Measurements from ENCODE around the gene LRRC56.

DNA sequence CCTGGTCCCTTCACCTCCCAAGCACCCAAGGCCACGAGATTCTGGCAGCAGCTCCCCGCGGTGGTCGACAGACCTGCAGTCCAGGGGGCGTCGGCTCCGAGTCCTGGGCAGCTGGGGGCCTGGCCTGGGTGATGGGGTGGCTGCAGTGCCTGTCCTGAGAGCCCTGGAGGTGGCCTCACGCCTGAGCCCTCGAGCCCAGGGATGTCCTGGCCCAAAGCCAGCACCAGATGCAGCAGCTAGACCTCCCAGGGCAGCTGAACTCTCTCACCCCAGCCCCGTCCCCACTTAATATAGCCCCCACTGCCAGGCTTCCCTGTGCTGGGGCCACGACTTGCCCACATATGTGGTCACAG is 16.6 kb downstream of the LRRC56 start:
- TF ChIP-seq, protein P1, sequence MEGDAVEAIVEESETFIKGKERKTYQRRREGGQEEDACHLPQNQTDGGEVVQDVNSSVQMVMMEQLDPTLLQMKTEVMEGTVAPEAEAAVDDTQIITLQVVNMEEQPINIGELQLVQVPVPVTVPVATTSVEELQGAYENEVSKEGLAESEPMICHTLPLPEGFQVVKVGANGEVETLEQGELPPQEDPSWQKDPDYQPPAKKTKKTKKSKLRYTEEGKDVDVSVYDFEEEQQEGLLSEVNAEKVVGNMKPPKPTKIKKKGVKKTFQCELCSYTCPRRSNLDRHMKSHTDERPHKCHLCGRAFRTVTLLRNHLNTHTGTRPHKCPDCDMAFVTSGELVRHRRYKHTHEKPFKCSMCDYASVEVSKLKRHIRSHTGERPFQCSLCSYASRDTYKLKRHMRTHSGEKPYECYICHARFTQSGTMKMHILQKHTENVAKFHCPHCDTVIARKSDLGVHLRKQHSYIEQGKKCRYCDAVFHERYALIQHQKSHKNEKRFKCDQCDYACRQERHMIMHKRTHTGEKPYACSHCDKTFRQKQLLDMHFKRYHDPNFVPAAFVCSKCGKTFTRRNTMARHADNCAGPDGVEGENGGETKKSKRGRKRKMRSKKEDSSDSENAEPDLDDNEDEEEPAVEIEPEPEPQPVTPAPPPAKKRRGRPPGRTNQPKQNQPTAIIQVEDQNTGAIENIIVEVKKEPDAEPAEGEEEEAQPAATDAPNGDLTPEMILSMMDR (IDR thresholded peaks at IDR 0.05; ENCODE audit: insufficient read depth, low read length), result no peak
- TF ChIP-seq GABPA (IDR thresholded peaks at IDR 0.05; ENCODE audit: low read depth), result no peak
- TF ChIP-seq POLR2AphosphoS5 (IDR thresholded peaks at IDR 0.05; ENCODE audit: low read depth), result no peak
- TF ChIP-seq, protein P2, sequence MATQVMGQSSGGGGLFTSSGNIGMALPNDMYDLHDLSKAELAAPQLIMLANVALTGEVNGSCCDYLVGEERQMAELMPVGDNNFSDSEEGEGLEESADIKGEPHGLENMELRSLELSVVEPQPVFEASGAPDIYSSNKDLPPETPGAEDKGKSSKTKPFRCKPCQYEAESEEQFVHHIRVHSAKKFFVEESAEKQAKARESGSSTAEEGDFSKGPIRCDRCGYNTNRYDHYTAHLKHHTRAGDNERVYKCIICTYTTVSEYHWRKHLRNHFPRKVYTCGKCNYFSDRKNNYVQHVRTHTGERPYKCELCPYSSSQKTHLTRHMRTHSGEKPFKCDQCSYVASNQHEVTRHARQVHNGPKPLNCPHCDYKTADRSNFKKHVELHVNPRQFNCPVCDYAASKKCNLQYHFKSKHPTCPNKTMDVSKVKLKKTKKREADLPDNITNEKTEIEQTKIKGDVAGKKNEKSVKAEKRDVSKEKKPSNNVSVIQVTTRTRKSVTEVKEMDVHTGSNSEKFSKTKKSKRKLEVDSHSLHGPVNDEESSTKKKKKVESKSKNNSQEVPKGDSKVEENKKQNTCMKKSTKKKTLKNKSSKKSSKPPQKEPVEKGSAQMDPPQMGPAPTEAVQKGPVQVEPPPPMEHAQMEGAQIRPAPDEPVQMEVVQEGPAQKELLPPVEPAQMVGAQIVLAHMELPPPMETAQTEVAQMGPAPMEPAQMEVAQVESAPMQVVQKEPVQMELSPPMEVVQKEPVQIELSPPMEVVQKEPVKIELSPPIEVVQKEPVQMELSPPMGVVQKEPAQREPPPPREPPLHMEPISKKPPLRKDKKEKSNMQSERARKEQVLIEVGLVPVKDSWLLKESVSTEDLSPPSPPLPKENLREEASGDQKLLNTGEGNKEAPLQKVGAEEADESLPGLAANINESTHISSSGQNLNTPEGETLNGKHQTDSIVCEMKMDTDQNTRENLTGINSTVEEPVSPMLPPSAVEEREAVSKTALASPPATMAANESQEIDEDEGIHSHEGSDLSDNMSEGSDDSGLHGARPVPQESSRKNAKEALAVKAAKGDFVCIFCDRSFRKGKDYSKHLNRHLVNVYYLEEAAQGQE (IDR thresholded peaks at IDR 0.05; ENCODE audit: insufficient replicate concordance, low read depth), result no peak

Measured in HL-60 (cell line).